ENCODE results near the gene KCNJ8. TPM values are rescaled to one million over a fixed set of nuclear protein-coding genes. Genes with fewer than 3 reads are reported as not detected.
"Not testable (repeated sequence)": the region's sequence is repeated elsewhere in the genome, so short reads cannot be mapped to it uniquely, and the experiment has no call there.

The KCNJ8 gene
- total and polyA plus RNA-seq, 4 donors, result 10.9 to 44.2 (median 27.2) TPM

- Histone ChIP-seq H3K9me3 (ENCODE audit: control insufficient read depth in 4 of 4, low read length in 3 of 4) (no peaks in the 10 kb centered on the region), H3K27me3 (ENCODE audit: control insufficient read depth in 4 of 4, insufficient read depth in 4 of 4, low read length in 3 of 4) (no peaks in the 10 kb centered on the region), H3K4me3 (ENCODE audit: low read depth in 1 of 3, low read length in 3 of 3) (no peak overlapping the region), H3K36me3 (ENCODE audit: control insufficient read depth in 4 of 4, insufficient read depth in 3 of 4, low read depth in 1 of 4, low read length in 3 of 4) (peaks cover 0 to 4% (median 1%) of the 10 kb centered on the region in 4 donors), H3K4me1 (ENCODE audit: control insufficient read depth in 4 of 4, insufficient read depth in 4 of 4, low read length in 3 of 4) (peaks cover 0 to 7% (median under 1%) of the 10 kb centered on the region in 4 donors), H3K9ac (ENCODE audit: low read depth in 1 of 2, low read length in 2 of 2) (no peak overlapping the region), H3K27ac (ENCODE audit: low read depth in 1 of 2, low read length in 2 of 2) (no peak overlapping the region)
- WGBS, result 93% methylated on average over 1 of the region's 1 CpG
- no peak for DNase-seq (ENCODE audit: low spot score)
- TF ChIP-seq FOXA2 (IDR thresholded peaks at IDR 0.05) (no peak), HNF4A (conservative IDR thresholded peaks at IDR 0.05) (no peak), FOXA1 (IDR thresholded peaks at IDR 0.05) (no peak), MAX (IDR thresholded peaks at IDR 0.05) (no peak), CTCF (IDR thresholded peaks at IDR 0.05; ENCODE audit: low read depth, low read length, missing input control) (no peak), JUND (IDR thresholded peaks at IDR 0.05) (no peak)
Observed at GRCh38 chr12:21797539-21797938, 23.0 kb upstream of the KCNJ8 start.

- H3K4me1 ChIP-seq (ENCODE audit: control insufficient read depth in 4 of 4, insufficient read depth in 4 of 4, low read length in 3 of 4), result no peaks in the 10 kb centered on the region
- DNase-seq (ENCODE audit: low spot score), result no peak
- H3K36me3 ChIP-seq (ENCODE audit: control insufficient read depth in 4 of 4, insufficient read depth in 3 of 4, low read depth in 1 of 4, low read length in 3 of 4), result peaks cover 0 to 3% (median 0%) of the 10 kb centered on the region in 4 donors
- no peaks in the 10 kb centered on the region for H3K9me3 ChIP-seq (ENCODE audit: control insufficient read depth in 4 of 4, low read length in 3 of 4)
- no peak overlapping the region for H3K4me3 ChIP-seq (ENCODE audit: low read depth in 1 of 3, low read length in 3 of 3)
- H3K27me3 ChIP-seq (ENCODE audit: control insufficient read depth in 4 of 4, insufficient read depth in 4 of 4, low read length in 3 of 4), result no peaks in the 10 kb centered on the region
- no peak overlapping the region for H3K27ac ChIP-seq (ENCODE audit: low read depth in 1 of 2, low read length in 2 of 2)
- WGBS, result 97% methylated on average over 10 of the region's 10 CpGs
- no peak for TF ChIP-seq FOXA2 (IDR thresholded peaks at IDR 0.05)
- no peak for TF ChIP-seq ATF3 (IDR thresholded peaks at IDR 0.05)
- no peak for TF ChIP-seq GABPA (IDR thresholded peaks at IDR 0.05 in 1 of 2, conservative IDR thresholded peaks at IDR 0.05 in 1 of 2)
- no peak for TF ChIP-seq CTCF (IDR thresholded peaks at IDR 0.05; ENCODE audit: low read depth, low read length, missing input control)
- TF ChIP-seq TAF1 (conservative IDR thresholded peaks at IDR 0.05), result no peak
- TF ChIP-seq NR2F2 (IDR thresholded peaks at IDR 0.05), result no peak
- TF ChIP-seq HNF4A (conservative IDR thresholded peaks at IDR 0.05), result no peak
- no peak for TF ChIP-seq REST (IDR thresholded peaks at IDR 0.05)
- no peak for TF ChIP-seq JUND (IDR thresholded peaks at IDR 0.05)
- no peak for TF ChIP-seq SP1 (IDR thresholded peaks at IDR 0.05)
- TF ChIP-seq RXRA (IDR thresholded peaks at IDR 0.05), result no peak
- TF ChIP-seq MAX (IDR thresholded peaks at IDR 0.05), result no peak
- H3K9ac ChIP-seq (ENCODE audit: low read depth in 1 of 2, low read length in 2 of 2), result no peak overlapping the region
Observed at GRCh38 chr12:21795648-21796328, 21.3 kb upstream of the KCNJ8 start.

GRCh38 chr12:21794807-21795595, 20.5 kb upstream of the KCNJ8 start:
- DNase-seq (ENCODE audit: low spot score); H3K4me3 ChIP-seq (ENCODE audit: low read depth in 1 of 3, low read length in 3 of 3); H3K9ac ChIP-seq (ENCODE audit: low read depth in 1 of 2, low read length in 2 of 2); H3K27ac ChIP-seq (ENCODE audit: low read depth in 1 of 2, low read length in 2 of 2); H3K9me3 ChIP-seq (ENCODE audit: control insufficient read depth in 4 of 4, low read length in 3 of 4); H3K4me1 ChIP-seq (ENCODE audit: control insufficient read depth in 4 of 4, insufficient read depth in 4 of 4, low read length in 3 of 4); H3K36me3 ChIP-seq (ENCODE audit: control insufficient read depth in 4 of 4, insufficient read depth in 3 of 4, low read depth in 1 of 4, low read length in 3 of 4); H3K27me3 ChIP-seq (ENCODE audit: control insufficient read depth in 4 of 4, insufficient read depth in 4 of 4, low read length in 3 of 4): not testable (repeated sequence)
- WGBS, result 87% methylated on average over 8 of the region's 8 CpGs
